Measurements from ENCODE around the gene VAV2. TPM values are rescaled to one million over a fixed set of nuclear protein-coding genes. Genes with fewer than 3 reads are reported as not detected.

The VAV2 gene
- total and polyA plus RNA-seq, 12 donors, result 2.9 to 7.1 (median 5.0) TPM

GRCh38 chr9:133717113-133718031 lies 274.8 kb downstream of the VAV2 start:
- intact Hi-C loops (cut with DNase I), result loop anchor here in 2 of 10 donors (2.0 to 10.0 kb wide), 2 partner anchors 133 to 181 kb away; no protein-coding TSS in a partner anchor
- TF ChIP-seq, protein P1, sequence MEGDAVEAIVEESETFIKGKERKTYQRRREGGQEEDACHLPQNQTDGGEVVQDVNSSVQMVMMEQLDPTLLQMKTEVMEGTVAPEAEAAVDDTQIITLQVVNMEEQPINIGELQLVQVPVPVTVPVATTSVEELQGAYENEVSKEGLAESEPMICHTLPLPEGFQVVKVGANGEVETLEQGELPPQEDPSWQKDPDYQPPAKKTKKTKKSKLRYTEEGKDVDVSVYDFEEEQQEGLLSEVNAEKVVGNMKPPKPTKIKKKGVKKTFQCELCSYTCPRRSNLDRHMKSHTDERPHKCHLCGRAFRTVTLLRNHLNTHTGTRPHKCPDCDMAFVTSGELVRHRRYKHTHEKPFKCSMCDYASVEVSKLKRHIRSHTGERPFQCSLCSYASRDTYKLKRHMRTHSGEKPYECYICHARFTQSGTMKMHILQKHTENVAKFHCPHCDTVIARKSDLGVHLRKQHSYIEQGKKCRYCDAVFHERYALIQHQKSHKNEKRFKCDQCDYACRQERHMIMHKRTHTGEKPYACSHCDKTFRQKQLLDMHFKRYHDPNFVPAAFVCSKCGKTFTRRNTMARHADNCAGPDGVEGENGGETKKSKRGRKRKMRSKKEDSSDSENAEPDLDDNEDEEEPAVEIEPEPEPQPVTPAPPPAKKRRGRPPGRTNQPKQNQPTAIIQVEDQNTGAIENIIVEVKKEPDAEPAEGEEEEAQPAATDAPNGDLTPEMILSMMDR (IDR thresholded peaks at IDR 0.05), result no peak

DNA sequence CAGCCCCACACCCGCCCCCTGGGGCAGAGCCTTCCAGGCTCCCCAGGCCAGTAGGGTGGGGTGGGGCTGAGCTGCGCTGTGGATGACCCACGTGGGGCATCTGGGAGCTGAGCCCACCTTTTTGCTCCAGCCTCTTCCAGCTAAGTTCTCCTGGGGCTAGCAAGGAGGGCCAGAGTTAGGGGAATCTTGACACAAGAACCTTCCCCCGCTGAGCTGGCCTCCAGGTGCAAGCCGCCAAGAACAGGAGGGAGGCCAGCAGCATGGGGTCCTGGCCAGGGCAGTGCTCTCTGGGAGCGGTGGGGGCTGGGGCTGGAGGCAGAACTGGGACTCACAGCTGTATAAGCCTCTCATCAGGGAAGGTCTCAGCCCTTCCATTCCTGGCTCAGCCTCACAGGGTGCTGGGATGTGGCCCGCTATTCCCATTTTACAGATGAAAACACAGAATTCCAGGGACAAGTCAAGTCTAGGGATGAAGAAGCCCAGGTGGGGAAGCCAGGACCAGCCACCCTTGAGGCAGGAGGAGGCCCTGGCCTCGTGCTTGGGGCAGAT lies 275.5 kb downstream of the VAV2 start:
- TF ChIP-seq, protein P1 (IDR thresholded peaks at IDR 0.05), result no peak
- peak in 1 of 2 donors; percentile 64 for DNase-seq
- peak overlapping the region in 3 of 10 donors; percentile 58 to 76 (median 72) for H3K27ac ChIP-seq

More at GRCh38 chr9:133717113-133718031, 274.8 kb downstream of the VAV2 start:
- Histone ChIP-seq H3K27ac (peak overlapping the region in 1 of 10 donors; percentile 31), H3K36me3 (no peaks in the 10 kb centered on the region), H3K4me1 (peaks cover 5 to 24% (median 13%) of the 10 kb centered on the region in 9 donors), H3K9me3 (no peaks in the 10 kb centered on the region), H3K27me3 (peaks cover 0 to 34% (median 29%) of the 10 kb centered on the region in 7 donors), H3K4me3 (no peak overlapping the region)
- ATAC-seq (no peak), DNase-seq (peak in 1 of 2 donors; percentile 15)
- WGBS, 2 donors, result 95 to 97% methylated on average over 20 of the region's 20 CpGs

GRCh38 chr9:133715866-133716563 lies 276.1 kb downstream of the VAV2 start:
- Histone ChIP-seq H3K27ac (peak overlapping the region in 8 of 10 donors; percentile 45 to 78 (median 58)), H3K4me1 (peaks cover 5 to 36% (median 18%) of the 10 kb centered on the region in 9 donors), H3K4me3 (no peak overlapping the region), H3K36me3 (no peaks in the 10 kb centered on the region), H3K9me3 (no peaks in the 10 kb centered on the region), H3K27me3 (peaks cover 0 to 34% (median 31%) of the 10 kb centered on the region in 7 donors)
- TF ChIP-seq, protein P1 (IDR thresholded peaks at IDR 0.05), result peak in 8 of 9 donors; percentile 23 to 67 (median 53)
- WGBS, 2 donors, result 56 to 60% methylated on average over 21 of the region's 21 CpGs
- peak; percentile 4 to 54 (median 28) for ATAC-seq
- intact Hi-C loops (cut with DNase I), result loop anchor here in 1 of 10 donors (10.0 kb wide), 1 partner anchor 131 kb away; no protein-coding TSS in a partner anchor
- DNase-seq, result no peak

More for the DNA sequence above, 275.5 kb downstream of the VAV2 start:
- no peaks in the 10 kb centered on the region for H3K36me3 ChIP-seq
- H3K4me1 ChIP-seq, result peaks cover 5 to 31% (median 13%) of the 10 kb centered on the region in 9 donors
- ATAC-seq, result peak in 6 of 8 donors; percentile 31 to 55 (median 36)
- no peak overlapping the region for H3K4me3 ChIP-seq
- H3K27me3 ChIP-seq, result peaks cover 0 to 34% (median 31%) of the 10 kb centered on the region in 7 donors
- no peaks in the 10 kb centered on the region for H3K9me3 ChIP-seq
- intact Hi-C loops (cut with DNase I), result loop anchor here in 1 of 10 donors (10.0 kb wide), 1 partner anchor 132 kb away; no protein-coding TSS in a partner anchor
- WGBS, 2 donors, result 73% methylated on average over 8 of the region's 8 CpGs
